ENCODE results near the gene HNRNPDL.
"Not testable (repeated sequence)": the region's sequence is repeated elsewhere in the genome, so short reads cannot be mapped to it uniquely, and the experiment has no call there.

HNRNPDL gene

GRCh38 chr4:82430193-82430963 lies at the start of gene HNRNPDL, which contains the start of gene ENOPH1:
Gene HNRNPDL, minus strand, starts transcription at chr4:82430462. Its CDS starts 772 bp downstream, at chr4:82429690.
Gene ENOPH1, plus strand, starts transcription at chr4:82430590. Its CDS starts 240 bp downstream, at chr4:82430830.
- TF ChIP-seq CTCF (IDR thresholded peaks at IDR 0.05; ENCODE audit: control extremely low read depth, extremely low read depth, low read depth, missing control alignments) = no peak
- POLR2A ChIA-PET = interaction anchor here (1.0 to 2.6 kb wide), 5 partner anchors 10 to 605 kb away, joined by 3 to 24 read pairs (median 6); partner anchors contain the start of genes COPS4 and THAP9
- DNase-seq (ENCODE audit: extremely low spot score) = peak; percentile 94
- CTCF ChIA-PET = interaction anchor here (1.1 to 3.6 kb wide), 8 partner anchors 9 to 65 kb away, joined by 3 to 19 read pairs (median 4); no protein-coding TSS in a partner anchor

GRCh38 chr4:82479562-82479961 lies 49.3 kb upstream of the HNRNPDL start:
- POLR2A ChIA-PET = no interaction called here
- no peak for DNase-seq (ENCODE audit: extremely low spot score)
- CTCF ChIA-PET = interaction anchor here (1.1 kb wide), 1 partner anchor 27 kb away, joined by 3 read pairs; no protein-coding TSS in a partner anchor
- TF ChIP-seq CTCF (IDR thresholded peaks at IDR 0.05; ENCODE audit: control extremely low read depth, extremely low read depth, low read depth, missing control alignments) = no peak

GRCh38 chr4:82477469-82477868 lies 47.2 kb upstream of the HNRNPDL start:
- POLR2A ChIA-PET; CTCF ChIA-PET; DNase-seq (ENCODE audit: extremely low spot score): not testable (repeated sequence)

GRCh38 chr4:82475931-82476330 lies 45.7 kb upstream of the HNRNPDL start:
- CTCF ChIA-PET = interaction anchor here (1.0 to 1.3 kb wide), 2 partner anchors 8 to 17 kb away, joined by 4 to 5 read pairs; no protein-coding TSS in a partner anchor
- DNase-seq (ENCODE audit: extremely low spot score); POLR2A ChIA-PET: not testable (repeated sequence)

- DNase-seq (ENCODE audit: extremely low spot score) = no peak
- ChIA-PET CTCF (interaction anchor here (0.8 to 3.5 kb wide), 3 partner anchors 10 to 248 kb away, joined by 3 to 16 read pairs (median 5); no protein-coding TSS in a partner anchor), POLR2A (no interaction called here)
- TF ChIP-seq CTCF (IDR thresholded peaks at IDR 0.05; ENCODE audit: control extremely low read depth, extremely low read depth, low read depth, missing control alignments) = no peak
These were observed 43.4 kb upstream of the HNRNPDL start for GRCh38 chr4:82473621-82474164.

- POLR2A ChIA-PET; DNase-seq (ENCODE audit: extremely low spot score): not testable (repeated sequence)
- CTCF ChIA-PET = interaction anchor here (1.0 to 3.5 kb wide), 2 partner anchors 10 to 249 kb away, joined by 5 to 16 read pairs; no protein-coding TSS in a partner anchor
These were observed 42.8 kb upstream of the HNRNPDL start for GRCh38 chr4:82473080-82473479.

- ChIA-PET POLR2A (no interaction called here), CTCF (interaction anchor here (1.2 to 1.5 kb wide), 2 partner anchors 33 to 252 kb away, joined by 3 read pairs; no protein-coding TSS in a partner anchor)
- no peak for TF ChIP-seq CTCF (IDR thresholded peaks at IDR 0.05; ENCODE audit: control extremely low read depth, extremely low read depth, low read depth, missing control alignments)
- no peak for DNase-seq (ENCODE audit: extremely low spot score)
These were observed 39.6 kb upstream of the HNRNPDL start for GRCh38 chr4:82469791-82470345.

- ChIA-PET POLR2A (interaction anchor here (0.7 kb wide), 1 partner anchor 38 kb away, joined by 3 read pairs; no protein-coding TSS in a partner anchor), CTCF (interaction anchor here (1.1 to 1.6 kb wide), 2 partner anchors 20 to 272 kb away, joined by 3 to 4 read pairs; no protein-coding TSS in a partner anchor)
- TF ChIP-seq CTCF (IDR thresholded peaks at IDR 0.05; ENCODE audit: control extremely low read depth, extremely low read depth, low read depth, missing control alignments) = no peak
- no peak for DNase-seq (ENCODE audit: extremely low spot score)
These were observed 37.2 kb upstream of the HNRNPDL start for GRCh38 chr4:82467471-82467870.

Data from GM10248 (cell line).